ENCODE results near the gene RPTN.

RPTN gene

DNA sequence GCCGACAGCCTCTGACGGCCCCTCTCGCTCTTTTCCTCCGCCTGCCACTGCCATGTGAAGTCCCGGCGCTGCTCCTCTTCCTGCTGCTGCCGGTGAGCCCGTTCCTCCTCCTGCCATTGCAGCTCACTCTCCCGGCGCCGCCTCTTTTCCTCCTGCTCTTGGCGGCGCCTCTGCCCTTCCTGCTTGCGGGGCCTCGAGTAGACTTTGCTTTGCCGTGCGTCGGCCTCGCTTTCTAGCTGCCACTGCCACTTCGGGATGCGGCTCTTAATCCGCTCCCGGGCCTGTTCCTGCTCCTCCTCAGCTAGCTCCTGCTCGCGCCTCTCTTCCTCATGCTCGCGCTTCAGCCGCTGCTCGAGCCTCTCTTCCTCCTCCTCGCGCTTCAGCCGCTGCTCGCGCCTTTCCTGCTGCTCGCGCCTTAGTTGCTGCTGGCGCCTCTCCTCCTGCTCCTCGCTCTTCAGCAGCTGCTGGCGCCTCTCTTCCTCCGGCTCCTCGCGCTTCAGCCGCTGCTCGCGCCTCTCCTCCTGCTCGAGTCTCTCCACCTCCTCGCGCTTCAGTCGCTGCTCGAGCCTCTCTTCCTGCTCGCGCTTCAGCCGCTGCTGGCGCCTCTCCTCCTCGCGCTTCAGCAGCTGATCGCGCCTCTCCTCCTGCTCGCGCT, 48.0 kb downstream of the RPTN start:
- DNase-seq, result peak; percentile 40

DNA sequence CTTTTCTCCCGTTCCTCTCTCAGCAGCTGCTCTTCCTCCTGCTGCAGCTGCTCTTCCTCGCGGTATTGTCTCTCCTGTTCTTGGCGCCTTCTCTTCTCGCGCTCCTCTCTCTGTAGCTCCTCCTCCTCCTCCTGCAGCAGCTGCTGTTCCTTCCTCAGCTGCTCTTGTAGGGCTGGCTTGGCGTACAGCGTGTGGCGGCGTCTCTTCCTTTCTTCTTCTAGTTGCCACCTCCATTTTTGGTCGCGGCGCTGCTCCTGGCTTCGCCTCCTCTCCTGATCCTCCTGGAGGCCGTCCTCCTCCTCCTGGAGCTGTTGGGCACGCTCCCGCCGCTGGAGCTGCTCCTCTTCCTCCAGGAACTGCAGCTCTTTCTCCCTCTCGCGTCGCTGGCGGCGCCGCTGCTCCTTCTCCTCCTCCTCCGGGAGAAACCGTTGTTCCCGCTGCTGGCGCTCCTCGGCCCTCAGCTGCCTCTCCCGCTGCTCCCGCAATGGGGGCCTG, 48.6 kb downstream of the RPTN start:
- no peak for DNase-seq

DNA sequence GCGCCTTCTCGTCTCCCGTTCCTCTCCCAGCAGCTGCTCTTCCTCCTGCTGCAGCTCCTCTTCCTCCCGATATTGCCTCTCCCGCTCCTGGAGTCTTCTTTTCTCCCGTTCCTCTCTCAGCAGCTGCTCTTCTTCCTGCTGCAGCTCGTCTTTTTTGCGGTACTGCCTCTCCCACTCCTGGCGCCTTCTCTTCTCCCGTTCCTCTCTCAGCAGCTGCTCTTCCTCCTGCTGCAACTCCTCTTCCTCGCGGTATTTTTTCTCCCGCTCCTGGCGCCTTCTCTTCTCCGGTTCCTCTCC, 49.1 kb downstream of the RPTN start:
- DNase-seq, result no peak

DNA sequence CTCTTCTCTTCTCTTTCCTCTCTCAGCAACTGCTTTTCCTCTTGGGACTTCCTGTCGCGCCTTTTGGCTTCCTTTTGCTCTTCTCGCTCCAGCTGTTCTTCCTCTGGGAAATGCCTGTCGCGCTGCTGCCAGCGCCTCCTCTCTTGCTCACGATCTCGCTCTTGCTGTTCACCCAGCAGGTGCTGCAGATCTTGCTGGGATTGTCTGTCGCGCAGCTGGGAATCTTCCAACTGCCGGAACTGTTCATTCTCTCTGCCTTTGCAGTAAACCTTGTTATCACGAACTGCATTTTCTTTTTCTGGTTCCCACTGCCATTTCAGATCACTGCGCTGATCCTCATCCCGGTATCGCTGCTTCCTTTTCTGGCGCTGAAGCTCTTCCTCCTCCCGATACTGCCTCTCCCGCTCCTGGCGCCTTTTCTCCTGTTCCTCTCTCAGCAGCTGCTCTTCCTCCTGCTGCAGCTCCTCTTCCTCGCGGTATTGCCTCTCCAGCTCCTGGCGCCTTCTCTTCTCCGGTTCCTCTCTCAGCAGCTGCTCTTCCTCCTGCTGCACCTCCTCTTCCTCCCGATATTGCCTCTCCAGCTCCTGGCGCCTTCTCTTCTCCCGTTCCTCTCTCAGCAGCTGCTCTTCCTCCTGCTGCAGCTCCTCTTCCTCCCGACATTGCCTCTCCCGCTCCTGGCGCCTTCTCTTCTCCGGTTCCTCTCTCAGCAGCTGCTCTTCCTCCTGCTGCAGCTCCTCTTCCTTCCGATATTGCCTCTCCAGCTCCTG, 49.6 kb downstream of the RPTN start:
- no peak for DNase-seq

DNA sequence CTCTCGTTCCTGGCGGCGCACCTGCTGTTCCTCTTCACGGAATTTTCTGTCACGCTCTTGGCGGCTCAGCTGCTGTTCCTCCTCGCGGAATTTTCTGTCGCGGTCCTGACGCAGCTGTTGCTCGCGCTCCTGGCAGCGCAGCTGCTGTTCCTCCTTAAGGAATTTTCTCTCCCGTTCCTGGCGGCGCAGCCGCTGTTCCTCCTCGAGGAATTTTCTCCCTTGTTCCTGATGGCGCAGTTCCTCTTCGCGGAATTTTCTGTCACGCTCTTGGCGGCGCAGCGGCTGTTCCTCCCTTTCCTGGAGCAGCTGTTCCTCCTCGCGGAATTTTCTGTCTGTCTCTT, 50.2 kb downstream of the RPTN start:
- DNase-seq, result no peak

DNA sequence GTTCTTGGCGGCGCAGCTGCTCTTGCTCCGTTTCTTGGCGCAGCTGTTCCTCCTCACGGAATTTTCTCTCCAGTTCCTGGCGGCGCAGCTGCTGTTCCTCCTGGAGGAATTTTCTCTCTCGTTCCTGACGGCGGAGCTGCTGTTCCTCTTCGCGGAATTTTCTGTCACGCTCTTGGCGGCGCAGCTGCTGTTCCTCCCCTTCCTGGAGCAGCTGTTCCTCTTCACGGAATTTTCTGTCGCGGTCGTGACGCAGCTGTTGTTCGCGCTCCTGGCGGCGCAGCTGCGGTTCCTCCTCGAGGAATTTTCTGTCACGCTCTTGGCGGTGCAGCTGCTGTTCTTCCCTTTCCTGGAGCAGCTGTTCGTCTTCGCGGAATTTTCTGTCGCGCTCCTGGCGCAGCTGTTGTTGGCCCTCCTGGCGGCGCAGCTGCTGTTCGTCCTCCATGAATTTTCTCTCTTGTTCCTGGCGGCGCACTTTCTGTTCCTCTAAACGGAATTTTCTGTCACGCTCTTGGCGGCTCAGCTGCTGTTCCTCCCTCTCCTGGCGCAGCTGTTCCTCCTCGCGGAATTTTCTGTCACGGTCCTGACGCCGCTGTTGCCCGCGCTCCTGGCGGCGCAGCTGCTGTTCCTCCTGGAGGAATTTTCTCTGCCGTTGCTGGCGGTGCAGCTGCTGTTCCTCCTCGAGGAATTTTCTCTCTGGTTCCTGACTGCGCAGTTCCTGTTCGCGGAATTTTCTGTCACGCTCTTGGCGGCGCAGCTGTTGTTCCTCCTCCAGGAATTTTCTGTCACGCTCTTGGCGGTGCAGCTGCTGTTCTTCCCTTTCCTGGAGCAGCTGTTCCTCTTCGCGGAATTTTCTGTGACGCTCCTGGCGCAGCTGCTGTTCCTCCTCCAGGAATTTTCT, 50.8 kb downstream of the RPTN start:
- DNase-seq, result no peak

DNA sequence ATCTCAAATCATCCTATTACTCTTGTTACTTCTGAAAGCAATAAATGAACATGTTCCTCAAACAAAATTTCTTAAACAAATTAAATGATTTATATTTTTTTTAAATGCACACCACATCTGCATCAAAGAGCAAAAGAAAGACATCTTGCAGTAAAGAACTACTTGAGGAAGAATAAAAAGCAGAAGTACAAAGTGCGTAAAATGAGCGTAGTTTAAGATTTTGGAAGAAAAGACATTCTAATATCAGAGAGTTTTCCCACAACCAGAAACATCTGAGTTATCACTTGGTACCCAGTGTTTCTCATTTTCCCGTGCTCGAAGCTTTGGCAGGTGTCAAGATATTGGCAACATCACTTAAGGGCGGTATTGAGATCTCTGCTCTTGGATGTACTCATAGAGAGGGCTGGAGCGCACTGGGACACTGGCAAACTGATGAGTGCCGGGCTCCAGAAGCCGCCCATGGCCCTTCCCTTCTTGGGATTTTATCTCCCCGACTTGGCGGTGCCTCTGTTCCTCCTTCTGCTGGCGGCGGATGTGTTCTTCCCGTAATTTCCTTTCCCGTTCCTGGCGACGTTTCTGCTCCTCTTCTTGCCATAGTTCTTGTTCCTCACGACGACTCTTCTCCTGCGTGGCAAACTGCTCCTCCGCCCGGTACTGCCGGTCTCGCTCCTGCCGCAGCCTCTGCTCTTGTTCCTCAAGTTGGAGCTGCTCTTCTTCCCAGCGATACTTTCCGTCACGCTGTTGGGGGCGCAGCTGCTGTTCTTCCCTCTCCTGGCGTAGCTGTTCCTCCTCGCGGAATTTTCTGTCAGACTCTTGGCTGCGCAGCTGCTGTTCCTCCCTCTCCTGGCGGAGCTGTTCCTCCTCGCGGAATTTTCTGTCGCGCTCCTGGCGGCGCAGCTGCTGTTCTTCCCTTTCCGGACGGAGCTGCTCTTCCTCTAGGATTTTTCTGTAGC, 51.7 kb downstream of the RPTN start:
- no peak for DNase-seq

DNA sequence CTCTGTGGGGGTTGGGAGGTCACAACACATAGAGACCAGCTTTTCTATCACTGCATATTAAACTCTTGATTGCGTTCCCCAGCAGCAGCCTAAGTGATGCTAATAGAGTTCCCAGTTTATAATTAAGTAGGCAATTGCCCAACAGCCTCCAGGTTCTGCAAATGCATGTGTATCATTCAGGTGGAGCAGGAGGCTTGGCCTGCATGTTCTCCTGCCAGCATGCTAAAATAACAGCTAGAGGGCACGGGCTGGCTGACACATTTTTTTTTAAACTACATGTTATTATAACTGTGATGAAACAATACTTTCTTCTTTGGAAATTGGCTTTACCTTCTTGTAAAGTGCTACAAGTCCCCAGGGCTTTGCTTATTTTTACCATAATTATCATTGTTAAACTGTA, 54.2 kb downstream of the RPTN start:
- no peak for DNase-seq

Measured in activated CD4-positive, CD25-positive, alpha-beta regulatory T cell treated with anti-CD3 and anti-CD28 coated beads, Interleukin-2, amount 50 U/mL, for 72 hours (primary cell).